Neutrophil (primary cell): ENCODE data around the gene TGM6.

Experiments
- H3K27ac ChIP-seq: fragments of 200-600 bp; sonication (generic); 2 replicates; pipeline ENCODE4 v1.5.1; 2016; ENCODE audit warnings: mild to moderate bottlenecking, moderate library complexity
- H3K27me3 ChIP-seq: fragments of 200-600 bp; sonication (generic); 2 replicates; pipeline ENCODE4 v1.6.0; 2016; ENCODE audit warnings: mild to moderate bottlenecking
- H3K36me3 ChIP-seq: fragments of 200-600 bp; sonication (generic); 2 replicates; pipeline ENCODE4 v1.5.1; 2017
- H3K4me1 ChIP-seq, 2 experiments: fragments of 200-600 bp in 1 of 2; sonication (generic) in 1 of 2; 1 replicate in 1 of 2; 2 replicates in 1 of 2; pipeline versions ENCODE4 v1.5.1 to v1.6.1; 2013 to 2016; ENCODE audit warnings: low read depth in 1 of 2, low read length in 1 of 2, mild to moderate bottlenecking in 1 of 2, moderate library complexity in 1 of 2; ENCODE audit not compliant: control insufficient read depth in 1 of 2, insufficient read depth in 1 of 2
- H3K4me3 ChIP-seq, 2 experiments: fragments of 200-600 bp in 1 of 2; sonication (generic) in 1 of 2; 1 replicate in 1 of 2; 2 replicates in 1 of 2; pipeline ENCODE4 v1.5.1; 2013 to 2016; ENCODE audit warnings: low read depth in 1 of 2, low read length in 1 of 2, mild to moderate bottlenecking in 1 of 2, moderate library complexity in 1 of 2
- H3K9me3 ChIP-seq: fragments of 200-600 bp; sonication (generic); 2 replicates; pipeline ENCODE4 v1.5.1; 2016
- CTCF ChIP-seq: fragments of 200-600 bp; sonication (generic); IDR thresholded peaks from 2 replicates; pipeline ENCODE4 v1.5.1; 2016; ENCODE audit warnings: antibody characterized with exemption

Gene TGM6

GRCh38 chr20:2453792-2454191 is 73.1 kb downstream of the TGM6 start:
- Histone ChIP-seq H3K4me1 (no peaks in the 10 kb centered on the region), H3K9me3 (no peaks in the 10 kb centered on the region), H3K27ac (no peak overlapping the region), H3K4me3 (no peak overlapping the region), H3K36me3 (peaks cover 3% of the 10 kb centered on the region), H3K27me3 (peaks cover 30% of the 10 kb centered on the region)
- TF ChIP-seq CTCF = no peak

- H3K9me3 ChIP-seq = no peaks in the 10 kb centered on the region
- H3K4me3 ChIP-seq = no peak overlapping the region
- no peaks in the 10 kb centered on the region for H3K4me1 ChIP-seq
- peaks cover 22% of the 10 kb centered on the region for H3K36me3 ChIP-seq
- H3K27me3 ChIP-seq = peaks cover 10% of the 10 kb centered on the region
- no peak overlapping the region for H3K27ac ChIP-seq
- TF ChIP-seq CTCF = no peak
These were observed 75.2 kb downstream of the TGM6 start for GRCh38 chr20:2455771-2456497.

DNA sequence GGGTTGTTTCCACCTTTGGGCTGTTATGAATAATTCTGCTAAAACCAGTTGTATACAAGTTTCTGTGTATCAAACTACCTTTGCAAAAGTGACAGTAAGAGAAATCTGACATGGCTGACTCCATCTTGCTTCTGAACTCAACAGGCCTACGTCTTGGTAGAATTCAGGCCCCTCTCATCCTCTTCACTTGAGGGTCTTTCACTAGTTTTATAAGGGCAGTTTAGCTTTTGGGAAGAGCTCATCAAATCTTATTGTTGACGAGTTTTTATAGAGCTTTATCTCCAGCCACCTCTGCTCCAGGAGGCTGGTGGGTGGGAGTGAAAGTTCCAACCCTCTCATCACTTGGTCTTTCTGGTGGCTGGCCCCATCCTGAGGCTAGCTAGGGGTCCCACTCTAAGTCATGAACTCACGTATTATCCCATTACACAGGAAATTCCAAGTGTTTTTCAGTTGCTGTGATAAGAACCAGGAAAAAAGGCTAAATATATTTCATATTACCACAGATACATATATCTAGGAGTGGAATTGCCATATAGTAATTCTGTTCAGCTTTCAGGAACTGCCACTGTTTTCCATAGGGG is 78.3 kb downstream of the TGM6 start:
- no peak for TF ChIP-seq CTCF
- H3K27ac ChIP-seq = no peak overlapping the region
- no peaks in the 10 kb centered on the region for H3K4me1 ChIP-seq
- H3K36me3 ChIP-seq = peaks cover 53% of the 10 kb centered on the region
- no peaks in the 10 kb centered on the region for H3K27me3 ChIP-seq
- no peak overlapping the region for H3K4me3 ChIP-seq
- H3K9me3 ChIP-seq = no peaks in the 10 kb centered on the region

GRCh38 chr20:2459981-2460751 is 79.5 kb downstream of the TGM6 start:
- no peaks in the 10 kb centered on the region for H3K27me3 ChIP-seq
- H3K27ac ChIP-seq = no peak overlapping the region
- no peaks in the 10 kb centered on the region for H3K9me3 ChIP-seq
- H3K4me3 ChIP-seq = no peak overlapping the region
- no peak for TF ChIP-seq CTCF
- H3K36me3 ChIP-seq = peaks cover 64% of the 10 kb centered on the region
- no peaks in the 10 kb centered on the region for H3K4me1 ChIP-seq

DNA sequence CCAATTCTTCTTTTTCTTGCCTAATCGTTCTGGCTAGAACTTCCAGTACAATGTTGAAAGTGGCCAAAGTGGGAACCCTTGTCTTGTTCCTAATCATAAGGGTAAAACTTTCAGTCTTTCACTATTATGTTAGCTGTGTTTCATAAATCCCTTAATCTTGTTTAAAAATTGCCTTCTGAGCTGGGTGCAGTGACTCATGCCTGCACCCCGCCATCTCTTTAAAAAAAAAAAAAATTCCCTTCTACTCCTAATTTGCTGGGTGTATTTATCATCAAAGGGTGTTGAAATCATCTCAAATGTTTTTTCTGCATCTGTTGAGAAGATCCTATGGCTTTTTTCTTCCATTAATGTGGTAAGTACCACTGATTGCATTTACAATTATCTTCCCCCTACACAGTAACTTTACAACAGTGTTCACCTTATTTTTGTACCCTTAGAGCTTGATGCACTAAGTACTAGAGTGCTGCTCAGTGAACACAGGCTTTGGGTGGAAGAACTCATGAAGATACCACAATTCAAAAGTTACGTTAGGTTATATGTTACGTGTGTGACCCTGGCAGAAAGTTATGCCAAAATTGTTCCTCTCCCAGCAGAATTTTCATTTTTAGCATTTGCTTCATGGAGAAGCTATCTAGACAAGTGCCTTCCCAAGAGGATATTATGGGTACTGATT is 80.2 kb downstream of the TGM6 start:
- no peaks in the 10 kb centered on the region for H3K9me3 ChIP-seq
- peaks cover 72% of the 10 kb centered on the region for H3K36me3 ChIP-seq
- no peak overlapping the region for H3K27ac ChIP-seq
- no peak overlapping the region for H3K4me3 ChIP-seq
- no peaks in the 10 kb centered on the region for H3K4me1 ChIP-seq
- TF ChIP-seq CTCF = no peak
- no peaks in the 10 kb centered on the region for H3K27me3 ChIP-seq
